ENCODE data around the gene MRPS10. TPM values are rescaled to one million over a fixed set of nuclear protein-coding genes. Genes with fewer than 3 reads are reported as not detected.
"Not testable (repeated sequence)": the region's sequence is repeated elsewhere in the genome, so short reads cannot be mapped to it uniquely, and the experiment has no call there.

Gene MRPS10
- polyA plus RNA-seq, 1 donor, result 37.3 TPM

- no peak for DNase-seq (ENCODE audit: low read depth)
Measured at GRCh38 chr6:42239333-42239732, 21.7 kb upstream of the MRPS10 start.

GRCh38 chr6:42237857-42238256, 20.2 kb upstream of the MRPS10 start:
- no peak for DNase-seq (ENCODE audit: low read depth)

DNA sequence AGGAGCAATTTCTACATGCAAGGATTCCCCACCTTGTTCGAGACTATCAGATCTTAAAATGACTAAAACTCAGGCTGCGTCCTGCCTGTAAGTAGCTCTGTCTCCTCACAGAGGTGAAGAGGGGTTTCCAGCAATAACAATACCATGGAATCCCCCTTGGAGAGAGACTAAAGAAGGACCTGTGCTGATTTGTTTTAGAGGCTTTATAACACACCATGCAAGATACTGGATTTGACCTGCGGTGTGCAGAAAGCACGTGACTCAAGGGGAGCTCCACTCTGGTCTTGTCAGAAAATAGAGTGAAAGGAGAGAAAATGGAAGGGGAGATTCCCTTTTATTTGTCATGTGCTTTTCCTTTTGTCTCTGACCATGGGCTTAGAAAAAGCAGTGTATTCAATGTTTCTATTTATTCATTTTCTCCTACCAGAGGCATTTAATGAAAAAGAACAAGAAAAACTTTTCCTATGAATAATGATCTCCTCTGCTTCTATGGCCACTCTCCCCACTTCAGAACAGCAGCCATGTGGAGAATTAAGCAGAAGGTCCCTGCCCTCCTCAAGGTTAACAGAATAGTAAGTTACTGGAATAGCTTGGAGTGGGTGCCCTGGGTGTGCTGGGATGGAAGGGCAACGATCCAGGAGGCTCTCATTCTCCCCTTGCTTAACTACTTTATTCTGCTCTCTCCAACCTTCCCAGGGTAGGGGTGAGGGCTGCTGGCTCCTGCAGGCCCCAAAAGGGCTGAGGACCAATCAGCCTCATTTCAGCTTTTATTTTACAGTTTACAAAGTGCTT, 19.2 kb upstream of the MRPS10 start:
- no peak for DNase-seq (ENCODE audit: low read depth)

DNA sequence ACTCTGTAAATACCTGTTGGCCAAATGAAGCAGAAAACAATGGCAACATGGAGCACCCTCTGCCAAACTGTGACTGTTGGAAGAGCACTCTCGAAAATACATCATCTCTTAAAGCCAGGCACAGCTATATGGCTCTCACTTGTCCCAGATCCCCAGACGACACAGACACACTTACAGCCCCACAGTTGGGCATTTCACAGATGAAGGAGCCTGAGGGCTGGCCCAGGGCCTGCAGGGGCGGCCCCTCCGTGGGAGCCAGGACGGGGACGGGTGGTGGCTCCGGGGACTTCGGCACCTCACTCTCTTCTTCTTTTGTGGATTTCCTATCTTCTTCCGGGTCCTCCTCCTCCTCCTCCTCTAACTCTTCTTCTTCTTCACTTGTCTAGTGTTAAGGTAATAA, 18.4 kb upstream of the MRPS10 start:
- no peak for DNase-seq (ENCODE audit: low read depth)

- DNase-seq (ENCODE audit: low read depth), result no peak
Measured at GRCh38 chr6:42232035-42232434, 14.4 kb upstream of the MRPS10 start.

DNA sequence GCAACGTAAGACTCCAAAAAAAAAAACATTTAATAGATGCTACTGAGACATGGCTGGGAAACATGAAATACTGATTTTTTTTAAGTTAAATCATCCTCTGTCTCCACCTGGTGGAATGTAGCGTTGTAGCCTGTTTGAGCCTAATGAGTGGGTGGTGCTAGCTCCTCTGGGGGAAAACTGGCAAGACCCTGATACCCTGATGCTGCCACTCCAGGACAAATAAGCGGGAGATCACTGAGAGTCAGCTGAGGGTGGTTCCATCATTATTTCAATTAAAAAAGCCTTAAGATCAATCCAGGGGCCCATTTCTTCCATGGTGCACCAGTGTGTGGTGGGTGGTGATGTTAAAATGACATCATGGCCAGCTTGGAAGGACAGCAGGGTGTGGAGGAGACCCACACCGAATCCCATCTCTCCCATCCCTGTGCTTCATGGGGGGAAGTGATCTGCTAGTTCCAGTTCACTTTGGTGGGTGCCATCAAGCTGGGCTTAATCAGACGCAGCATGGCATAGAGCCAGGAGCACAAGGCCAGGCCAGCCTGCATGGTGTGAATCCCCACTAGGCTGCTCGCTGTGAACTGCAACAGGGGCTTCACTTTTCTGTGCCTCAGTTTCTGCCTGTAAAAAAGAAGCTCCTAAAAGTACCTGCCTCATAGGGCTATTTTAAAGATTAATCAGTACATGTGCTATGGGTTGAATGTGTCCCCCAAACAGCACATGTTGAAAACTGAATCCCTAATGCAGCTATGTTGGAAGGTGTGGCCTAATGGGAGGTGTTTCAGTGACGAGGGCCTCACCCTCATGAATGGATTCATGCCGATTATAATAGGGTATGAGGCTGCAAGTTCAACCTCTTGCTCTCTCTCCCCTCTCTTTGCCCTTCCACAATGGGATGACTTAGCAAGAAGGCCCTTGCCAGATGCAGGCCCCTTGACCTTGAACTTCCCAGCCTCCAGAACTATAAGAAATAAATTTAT, 13.0 kb upstream of the MRPS10 start:
- no peak for DNase-seq (ENCODE audit: low read depth)

GRCh38 chr6:42229506-42230119, 12.0 kb upstream of the MRPS10 start:
- DNase-seq (ENCODE audit: low read depth), result no peak

DNA sequence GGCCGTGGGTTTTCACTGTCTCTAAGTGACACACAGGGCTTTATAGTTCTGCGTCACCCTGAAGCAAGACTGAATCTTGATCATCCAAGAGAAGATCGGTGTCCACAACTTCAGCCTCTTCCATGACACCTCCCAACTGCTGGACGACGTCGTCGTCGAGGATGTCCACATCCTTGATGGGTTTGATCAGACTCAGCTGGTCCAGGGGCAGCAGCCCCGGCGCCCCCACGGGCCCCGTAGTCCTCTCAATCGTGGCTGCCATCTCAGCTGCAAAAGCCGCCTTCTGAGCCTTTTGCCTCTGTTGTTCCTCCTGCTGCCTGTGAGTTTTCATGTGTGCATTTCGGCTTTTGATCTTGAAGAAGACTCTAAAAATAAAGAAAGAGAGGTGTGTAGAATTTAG, 10.6 kb upstream of the MRPS10 start:
- DNase-seq (ENCODE audit: low read depth), result no peak

- no peak for DNase-seq (ENCODE audit: low read depth)
Measured at GRCh38 chr6:42227173-42227850, 9.7 kb upstream of the MRPS10 start.

GRCh38 chr6:42226645-42227143, 9.0 kb upstream of the MRPS10 start:
- no peak for DNase-seq (ENCODE audit: low read depth)

DNA sequence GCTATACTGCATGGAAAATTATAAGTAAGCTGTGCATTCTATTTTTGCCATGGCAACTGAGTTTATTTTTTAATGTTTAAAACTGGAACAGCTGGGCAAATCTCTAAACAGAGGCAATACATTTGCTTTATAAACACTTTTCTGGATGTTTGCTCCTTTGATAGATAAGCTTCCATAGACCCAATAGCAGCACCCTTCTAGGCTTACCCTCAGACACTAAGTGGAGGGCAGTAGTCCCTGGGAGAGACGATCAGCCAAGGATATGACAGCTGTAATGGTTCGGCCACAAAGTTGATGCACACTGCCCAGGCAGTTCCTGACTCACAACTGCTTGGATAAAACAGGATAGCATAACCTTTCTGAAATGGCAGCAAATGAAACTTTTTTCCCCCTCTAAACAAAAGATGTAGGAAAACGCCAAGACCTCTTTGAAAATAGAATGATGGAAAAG, 8.5 kb upstream of the MRPS10 start:
- DNase-seq (ENCODE audit: low read depth), result no peak

GRCh38 chr6:42225419-42225818, 7.8 kb upstream of the MRPS10 start:
- no peak for DNase-seq (ENCODE audit: low read depth)

DNA sequence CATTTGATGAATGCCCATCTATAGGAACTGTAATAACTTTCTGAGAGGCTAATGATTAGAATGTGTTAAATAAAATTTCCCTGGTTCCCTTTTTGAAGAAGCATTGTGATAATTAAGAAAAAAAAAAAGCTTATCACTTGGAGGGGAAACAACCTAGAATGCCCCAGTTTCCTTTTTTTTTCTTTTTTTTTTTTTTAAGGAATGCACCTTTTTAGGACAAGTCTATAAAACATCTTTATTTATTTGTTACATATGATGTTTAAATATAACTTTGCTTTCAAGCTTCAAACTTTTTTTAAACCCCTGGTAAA, 7.3 kb upstream of the MRPS10 start:
- DNase-seq (ENCODE audit: low read depth), result no peak

- no peak for DNase-seq (ENCODE audit: low read depth)
Measured at GRCh38 chr6:42224222-42225028, 6.8 kb upstream of the MRPS10 start.

- no peak for DNase-seq (ENCODE audit: low read depth)
Measured at GRCh38 chr6:42222448-42222847, 4.8 kb upstream of the MRPS10 start.

- DNase-seq (ENCODE audit: low read depth), result no peak
Measured at GRCh38 chr6:42221546-42221945, 3.9 kb upstream of the MRPS10 start.

DNA sequence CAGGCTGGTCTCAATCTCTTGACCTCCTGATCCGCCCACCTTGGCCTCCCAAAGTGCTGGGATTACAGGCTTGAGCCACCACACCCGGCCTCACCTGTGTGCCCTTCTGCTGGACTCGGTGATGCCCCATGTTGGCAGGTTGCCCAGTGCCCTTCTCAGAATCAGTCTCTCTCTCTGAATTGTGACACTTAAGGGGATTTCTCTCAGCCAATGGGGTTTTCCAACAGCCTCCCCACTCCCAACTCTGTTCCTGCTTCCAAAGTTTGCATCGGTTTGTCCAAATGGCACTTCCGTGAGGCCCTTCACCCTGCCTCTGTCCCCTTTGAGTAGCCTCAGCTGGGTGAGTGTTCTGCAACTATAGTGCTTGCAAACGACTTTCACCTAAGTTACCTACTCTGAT, 3.1 kb upstream of the MRPS10 start:
- no peak for DNase-seq (ENCODE audit: low read depth)

DNA sequence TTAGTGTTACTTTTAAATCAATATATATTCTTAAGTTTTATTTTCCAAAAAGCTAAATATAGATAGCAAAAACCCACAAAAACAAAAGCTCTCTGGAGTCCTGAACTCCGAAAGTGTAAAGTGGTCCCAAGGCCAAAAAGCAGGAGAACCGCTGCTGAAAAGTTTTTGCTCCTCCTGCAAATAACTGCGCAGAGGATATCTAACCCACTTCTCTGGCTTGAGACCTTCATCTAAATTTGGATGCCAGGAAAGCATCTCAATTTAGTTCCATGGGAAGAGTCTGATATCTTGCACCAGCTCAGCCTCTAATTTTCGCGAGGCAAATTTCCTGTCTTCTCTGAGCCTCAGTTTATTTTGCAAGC, 523 bp downstream of the MRPS10 start:
- DNase-seq (ENCODE audit: low read depth), result no peak

GRCh38 chr6:42216495-42216894, 1.2 kb downstream of the MRPS10 start:
- not testable (repeated sequence) for DNase-seq (ENCODE audit: low read depth)

DNA sequence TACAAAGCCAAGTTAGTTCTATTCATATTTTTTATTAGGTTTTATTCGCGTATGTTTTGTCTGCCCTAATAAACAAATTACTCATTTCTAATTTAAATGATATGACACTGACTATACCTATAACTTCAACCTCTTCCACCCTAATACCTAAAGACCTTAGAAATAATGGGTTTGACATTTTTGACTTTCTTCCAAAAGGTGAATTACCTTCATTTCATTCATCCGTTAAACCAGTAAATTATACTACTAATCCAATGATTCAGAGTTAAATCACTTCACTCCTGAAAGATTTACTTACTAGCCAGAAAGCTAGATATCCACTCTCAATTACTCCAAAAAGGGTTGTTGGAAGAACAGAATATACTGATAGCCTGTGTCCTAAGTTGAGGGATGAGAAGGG, 5.2 kb downstream of the MRPS10 start:
- no peak for DNase-seq (ENCODE audit: low read depth)

GRCh38 chr6:42211726-42212125, 5.9 kb downstream of the MRPS10 start:
- DNase-seq (ENCODE audit: low read depth), result no peak

Data from forelimb muscle (tissue), 1 donor.